CD4-positive, alpha-beta T cell treated with Interleukin-17A for 4 hours (primary cell): Measurements from ENCODE around the gene TMED3.

Experiments
- DNase-seq: peaks from one replicate; pipeline ENCODE4 v3.0.0-alpha.2; 2020; ENCODE audit warnings: mixed read lengths

TMED3 gene

GRCh38 chr15:79310985-79311900 lies at the start of gene TMED3:
TMED3 (plus strand) TSS chr15:79311112; CDS start chr15:79311250, 138 bp downstream.
- DNase-seq, result peak; percentile 86

- DNase-seq, result no peak
These were observed 49.1 kb upstream of the TMED3 start for GRCh38 chr15:79261836-79262235.

GRCh38 chr15:79265167-79265566 lies 45.7 kb upstream of the TMED3 start:
- DNase-seq, result no peak

DNA sequence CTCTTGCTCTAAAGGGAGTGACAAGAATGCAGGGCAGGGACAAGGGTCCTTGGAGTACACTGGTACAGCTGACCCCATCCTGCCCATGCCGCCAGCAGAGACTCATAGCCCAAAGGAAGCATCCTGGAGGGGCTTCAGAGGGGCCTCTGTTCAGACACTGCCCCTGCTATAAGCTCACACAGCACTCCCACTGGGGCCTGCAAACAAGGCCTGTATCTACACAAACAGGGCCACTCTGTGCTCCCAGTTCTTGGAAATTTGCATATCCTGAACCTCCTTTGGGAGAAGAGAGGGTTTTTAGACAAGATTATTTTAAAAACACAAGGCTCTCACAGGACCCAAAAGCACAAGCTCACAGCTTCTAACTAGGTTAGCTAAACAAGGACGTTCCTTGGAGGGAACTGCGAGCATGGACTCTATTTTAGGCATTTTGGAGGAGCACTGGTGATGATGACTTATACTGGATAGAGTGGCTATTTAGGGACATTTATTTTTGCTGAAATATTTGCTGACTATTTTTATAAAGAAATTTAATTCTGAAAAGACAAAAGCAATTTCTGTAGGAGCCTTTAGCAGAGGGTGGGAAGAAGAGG lies 44.8 kb upstream of the TMED3 start:
- DNase-seq, result no peak

DNA sequence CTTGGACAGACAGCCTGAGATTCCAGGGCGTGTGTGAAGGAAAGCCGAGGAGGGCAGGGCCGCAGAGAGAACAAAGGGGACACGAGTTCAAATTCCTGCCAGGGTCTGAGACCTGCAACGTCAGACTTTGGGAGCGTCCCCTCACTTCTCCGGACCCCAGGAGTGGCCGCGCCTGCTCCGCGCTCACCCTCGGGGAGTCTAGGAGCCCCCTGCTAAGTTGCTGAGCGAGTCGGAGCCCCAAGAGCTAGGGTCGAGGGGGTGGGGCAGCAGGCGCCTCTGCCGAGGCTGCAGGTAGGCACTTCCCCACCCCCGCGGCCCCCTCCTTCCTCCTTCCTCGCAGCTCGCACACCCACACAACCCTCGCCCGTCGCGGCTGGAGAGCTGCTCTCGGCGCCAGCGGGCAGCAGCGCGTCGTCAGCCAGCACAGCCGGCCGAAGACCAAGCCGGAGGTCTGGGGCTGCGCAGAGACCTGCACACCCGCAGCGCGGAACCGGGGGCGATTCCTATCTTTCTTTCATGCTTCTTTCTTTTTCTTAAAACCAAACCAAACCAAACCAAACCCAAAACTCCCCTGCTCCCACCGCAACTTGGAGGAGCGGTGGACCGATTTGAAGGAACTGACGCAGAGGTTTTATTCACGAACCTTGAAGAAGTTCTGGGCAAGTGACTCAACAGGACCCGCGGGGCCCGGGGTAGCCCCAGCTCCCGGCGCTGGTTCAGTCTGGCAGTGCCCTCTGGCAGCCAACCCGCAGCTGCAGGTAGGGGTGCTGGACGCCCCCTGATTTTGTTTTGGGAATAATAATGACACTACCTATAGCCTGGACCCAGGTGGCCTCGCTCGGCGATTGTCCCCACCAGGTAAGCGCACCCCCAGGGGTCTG lies 28.3 kb upstream of the TMED3 start, which contains the start of gene ANKRD34C:
TSS of gene ANKRD34C (plus strand) at position 352 of the 881 bp plus-strand sequence. CDS start 10,563 bp downstream, outside the sequence.
- DNase-seq, result no peak

GRCh38 chr15:79283252-79284048 lies 27.5 kb upstream of the TMED3 start:
- peak; percentile 17 for DNase-seq

DNA sequence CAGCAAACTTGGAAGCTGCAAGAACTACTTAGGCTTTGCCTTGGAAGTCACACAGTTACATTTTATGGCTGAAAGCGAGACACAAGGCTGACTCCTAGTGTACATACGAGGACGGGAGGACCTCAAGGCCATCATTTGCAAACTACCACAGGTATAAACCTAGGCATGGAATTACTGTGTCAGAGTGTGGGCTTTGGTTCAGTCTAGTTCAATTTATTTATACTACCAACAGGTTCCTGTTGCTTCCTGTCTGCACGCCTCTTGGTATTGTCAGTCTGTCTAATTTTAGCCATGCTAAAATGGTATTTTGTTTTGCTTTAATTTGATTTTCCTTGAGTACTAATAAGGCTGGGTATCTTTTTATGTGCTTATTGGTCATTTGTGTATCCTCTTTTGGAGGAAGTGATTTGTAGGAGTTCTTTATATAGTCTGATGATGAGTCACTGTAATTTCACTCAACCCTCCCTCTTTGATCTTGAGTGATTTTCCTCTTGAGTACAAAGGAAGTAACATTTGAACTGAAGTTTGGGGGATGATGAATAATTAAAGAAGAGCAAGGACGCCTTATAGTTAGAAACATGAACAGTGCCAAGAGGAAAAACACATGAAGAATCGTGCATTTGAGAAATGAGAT lies 20.2 kb upstream of the TMED3 start:
- DNase-seq, result no peak

GRCh38 chr15:79292011-79292410 lies 18.9 kb upstream of the TMED3 start:
- no peak for DNase-seq

DNA sequence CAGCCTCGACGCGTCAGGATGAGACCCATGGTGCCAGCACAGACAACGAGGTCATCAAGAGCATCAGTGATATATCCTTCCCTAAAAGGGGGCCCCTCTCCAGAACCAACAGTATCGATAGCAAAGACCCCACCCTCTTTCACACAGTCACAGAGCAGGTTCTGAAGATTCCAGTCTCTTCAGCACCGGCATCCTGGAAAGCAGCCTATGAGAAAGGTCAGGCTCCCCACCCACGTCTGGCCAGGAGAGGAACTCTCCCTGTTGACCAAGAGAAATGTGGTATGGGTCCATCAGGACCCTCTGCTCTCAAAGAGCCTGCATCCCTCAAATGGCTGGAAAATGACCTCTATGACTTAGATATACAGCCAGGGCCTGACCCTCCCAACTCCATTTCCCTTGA lies 16.8 kb upstream of the TMED3 start:
- no peak for DNase-seq

DNA sequence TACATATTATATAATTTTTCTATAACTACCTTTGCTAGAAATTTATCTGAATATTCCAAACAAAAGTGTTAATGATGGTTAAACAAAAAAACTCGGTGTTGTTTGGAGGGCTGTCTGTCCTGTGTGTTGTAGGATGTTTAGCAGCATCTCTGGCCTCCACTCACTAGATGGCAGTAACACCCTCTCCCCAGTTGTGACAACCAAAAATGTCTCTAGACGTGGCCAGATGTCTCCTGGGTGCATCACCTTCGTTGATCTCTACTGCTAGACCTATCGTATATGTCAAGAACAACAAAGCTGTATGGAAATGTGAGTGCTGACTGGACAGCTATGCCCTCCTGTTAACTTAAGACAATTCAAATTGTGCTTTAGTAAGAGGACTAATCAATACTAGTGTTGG lies 14.3 kb upstream of the TMED3 start:
- DNase-seq, result no peak

- DNase-seq, result no peak
These were observed 11.6 kb upstream of the TMED3 start for GRCh38 chr15:79299126-79299840.

DNA sequence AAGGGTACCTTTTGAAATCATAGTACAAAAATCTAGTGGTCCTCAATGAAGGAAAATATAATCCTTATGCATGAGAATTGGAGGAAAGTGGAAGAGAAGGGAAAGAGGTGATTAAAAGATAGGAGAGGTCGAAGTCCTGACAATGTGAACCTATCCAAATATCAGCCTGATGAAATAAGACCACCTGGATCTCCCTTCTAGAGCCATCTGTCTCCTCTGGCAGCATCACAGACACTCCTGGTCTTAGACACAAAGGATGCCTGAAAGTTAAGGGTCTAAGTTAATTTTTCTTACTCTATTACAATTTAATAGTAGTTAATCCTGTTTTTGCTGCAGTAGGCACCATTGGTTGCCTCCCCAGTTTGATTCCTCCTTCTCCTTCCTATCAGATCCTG lies 11.1 kb upstream of the TMED3 start:
- DNase-seq, result no peak

GRCh38 chr15:79307251-79307650 lies 3.7 kb upstream of the TMED3 start:
- no peak for DNase-seq

- DNase-seq, result no peak
These were observed 2.0 kb upstream of the TMED3 start for GRCh38 chr15:79308874-79309273.

GRCh38 chr15:79310612-79310984 lies 314 bp upstream of the TMED3 start:
- no peak for DNase-seq

DNA sequence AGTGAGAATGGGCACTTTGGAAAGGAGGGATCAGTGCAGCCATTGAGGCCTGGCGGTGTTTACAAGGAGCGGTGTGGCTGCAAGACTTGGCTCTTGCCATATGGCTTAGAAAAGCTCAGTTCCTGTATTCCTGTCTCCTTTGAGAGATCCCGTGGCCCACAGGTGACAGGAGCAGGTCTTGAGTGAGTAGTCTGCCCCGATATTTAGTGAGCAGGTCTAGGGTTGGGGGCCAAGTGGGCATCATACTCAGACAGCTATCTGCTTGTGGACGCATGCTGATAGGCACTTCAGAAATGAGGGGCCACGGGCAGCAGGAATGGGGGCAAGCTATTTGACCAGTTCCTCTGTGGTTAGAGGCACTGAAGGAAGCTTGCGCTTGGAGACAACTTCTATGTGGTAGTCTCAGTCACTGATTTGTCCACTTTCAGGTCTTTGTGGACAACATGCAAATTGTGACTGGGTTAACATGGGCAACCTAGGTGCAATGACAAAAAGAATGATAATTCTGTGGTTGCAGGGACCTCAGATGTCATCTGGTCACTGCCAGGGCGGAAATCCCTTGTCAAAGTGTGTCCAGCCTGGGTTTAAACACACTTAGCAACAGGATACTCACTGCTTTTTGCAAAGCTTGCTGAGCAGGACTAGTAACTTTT lies 1.1 kb downstream of the TMED3 start:
- DNase-seq, result no peak

GRCh38 chr15:79314186-79314585 lies 3.3 kb downstream of the TMED3 start:
- DNase-seq, result no peak

GRCh38 chr15:79314811-79315210 lies 3.9 kb downstream of the TMED3 start:
- no peak for DNase-seq

GRCh38 chr15:79315623-79316328 lies 4.9 kb downstream of the TMED3 start:
- no peak for DNase-seq

- DNase-seq, result no peak
These were observed 6.0 kb downstream of the TMED3 start for GRCh38 chr15:79316864-79317263.
